GM06990 (cell line): Measurements from ENCODE around the gene ERN1.
A peak's percentile ranks its signal among the peaks of the same experiment; 100 is the strongest.
"Not testable (repeated sequence)": the region's sequence is repeated elsewhere in the genome, so short reads cannot be mapped to it uniquely, and the experiment has no call there.

Experiments used
- DNase-seq: peaks from one replicate; pipeline ENCODE4 v3.0.0-alpha.2; 2011; ENCODE audit not compliant: insufficient read length; ENCODE audit errors: extremely low read depth
- H3K27me3 ChIP-seq: replicated peaks from 2 replicates; pipeline ENCODE4 v1.6.0; 2011; ENCODE audit warnings: low read length; ENCODE audit not compliant: control insufficient read depth, insufficient read depth
- H3K36me3 ChIP-seq: 2 replicates; pipeline ENCODE4 v1.5.1; 2011; ENCODE audit warnings: low read length; ENCODE audit not compliant: control insufficient read depth, insufficient read depth
- H3K4me3 ChIP-seq: replicated peaks from 2 replicates; pipeline ENCODE4 v1.5.1; 2011; ENCODE audit warnings: low read depth, mild to moderate bottlenecking, control low read depth, low read length
- TF ChIP-seq, protein P1 (sequence below): IDR thresholded peaks from 2 replicates; pipeline ENCODE4 v1.5.1; 2011; ENCODE audit warnings: low read length, control low read depth, mild to moderate bottlenecking, inconsistent platforms; ENCODE audit not compliant: insufficient read depth, poor library complexity, severe bottlenecking

Gene ERN1

GRCh38 chr17:64126918-64127317, 3.0 kb downstream of the ERN1 start:
- no peaks in the 10 kb centered on the region for H3K27me3 ChIP-seq
- H3K36me3 ChIP-seq = no peaks in the 10 kb centered on the region
- no peak for DNase-seq
- no peak overlapping the region for H3K4me3 ChIP-seq
- TF ChIP-seq, protein P1, sequence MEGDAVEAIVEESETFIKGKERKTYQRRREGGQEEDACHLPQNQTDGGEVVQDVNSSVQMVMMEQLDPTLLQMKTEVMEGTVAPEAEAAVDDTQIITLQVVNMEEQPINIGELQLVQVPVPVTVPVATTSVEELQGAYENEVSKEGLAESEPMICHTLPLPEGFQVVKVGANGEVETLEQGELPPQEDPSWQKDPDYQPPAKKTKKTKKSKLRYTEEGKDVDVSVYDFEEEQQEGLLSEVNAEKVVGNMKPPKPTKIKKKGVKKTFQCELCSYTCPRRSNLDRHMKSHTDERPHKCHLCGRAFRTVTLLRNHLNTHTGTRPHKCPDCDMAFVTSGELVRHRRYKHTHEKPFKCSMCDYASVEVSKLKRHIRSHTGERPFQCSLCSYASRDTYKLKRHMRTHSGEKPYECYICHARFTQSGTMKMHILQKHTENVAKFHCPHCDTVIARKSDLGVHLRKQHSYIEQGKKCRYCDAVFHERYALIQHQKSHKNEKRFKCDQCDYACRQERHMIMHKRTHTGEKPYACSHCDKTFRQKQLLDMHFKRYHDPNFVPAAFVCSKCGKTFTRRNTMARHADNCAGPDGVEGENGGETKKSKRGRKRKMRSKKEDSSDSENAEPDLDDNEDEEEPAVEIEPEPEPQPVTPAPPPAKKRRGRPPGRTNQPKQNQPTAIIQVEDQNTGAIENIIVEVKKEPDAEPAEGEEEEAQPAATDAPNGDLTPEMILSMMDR = no peak

GRCh38 chr17:64125937-64126336, 4.0 kb downstream of the ERN1 start:
- Histone ChIP-seq H3K27me3 (no peaks in the 10 kb centered on the region), H3K36me3 (no peaks in the 10 kb centered on the region), H3K4me3 (no peak overlapping the region)
- TF ChIP-seq, protein P1 = no peak
- no peak for DNase-seq

GRCh38 chr17:64124609-64125008, 5.3 kb downstream of the ERN1 start:
- TF ChIP-seq, protein P1 = no peak
- Histone ChIP-seq H3K27me3 (no peaks in the 10 kb centered on the region), H3K4me3 (no peak overlapping the region), H3K36me3 (no peaks in the 10 kb centered on the region)
- no peak for DNase-seq

DNA sequence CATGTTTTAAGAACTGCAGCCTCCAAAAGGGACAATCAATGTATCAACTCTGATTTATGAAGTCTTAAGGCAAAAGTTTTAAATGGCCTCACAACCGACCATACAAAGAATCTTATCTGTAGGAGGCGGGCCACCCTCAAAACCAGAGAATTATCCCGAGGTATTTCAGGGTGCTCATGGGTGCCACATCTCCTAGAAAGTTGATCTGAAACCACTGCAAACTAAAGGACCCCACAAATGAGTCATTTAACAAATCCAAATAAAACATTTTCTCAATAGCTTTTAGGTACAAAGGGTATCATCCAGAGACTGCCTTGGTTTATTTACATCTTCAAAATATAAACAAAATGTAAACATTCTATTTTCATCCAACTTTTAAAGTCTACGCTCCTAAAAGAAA, 6.8 kb downstream of the ERN1 start:
- Histone ChIP-seq H3K36me3 (no peaks in the 10 kb centered on the region), H3K27me3 (no peaks in the 10 kb centered on the region), H3K4me3 (no peak overlapping the region)
- TF ChIP-seq, protein P1 = no peak
- no peak for DNase-seq

- H3K4me3 ChIP-seq = peak overlapping the region; percentile 55
- H3K27me3 ChIP-seq, H3K36me3 ChIP-seq: not testable (repeated sequence)
- TF ChIP-seq, protein P1 = peak; percentile 20
- DNase-seq = peak; percentile 62
Observed at GRCh38 chr17:64120972-64121786, 8.8 kb downstream of the ERN1 start.

DNA sequence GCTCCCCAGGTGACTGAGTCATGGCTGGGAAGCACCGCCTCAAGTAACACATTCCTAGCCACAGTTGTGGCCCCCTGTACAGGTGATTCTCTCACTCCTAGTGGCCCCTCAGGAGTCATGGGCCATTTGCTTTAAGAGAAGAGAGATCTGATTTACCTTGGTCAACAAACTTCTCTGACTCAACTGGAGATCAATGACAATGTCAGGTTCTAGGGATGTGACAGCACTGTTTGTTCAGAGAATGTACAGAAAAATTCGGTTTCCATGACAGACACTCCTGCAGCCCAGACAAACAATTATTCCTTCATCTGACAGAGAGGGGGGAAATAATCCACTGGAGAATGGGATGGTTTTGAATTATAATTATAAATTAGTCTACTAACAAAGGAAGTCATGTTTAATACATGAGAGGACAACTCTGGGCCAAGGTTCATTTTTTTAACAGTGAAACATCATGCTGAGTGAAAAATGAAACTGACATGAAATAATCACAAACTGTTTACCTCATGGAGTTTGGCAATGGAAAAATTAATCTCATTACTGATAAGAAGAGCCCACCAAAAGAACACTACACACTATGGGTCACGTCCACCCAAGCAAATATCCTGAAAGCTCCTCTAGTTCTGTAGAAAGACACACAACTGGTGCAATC, 9.7 kb downstream of the ERN1 start:
- DNase-seq = no peak
- TF ChIP-seq, protein P1 = no peak
- Histone ChIP-seq H3K4me3 (peak overlapping the region; percentile 55), H3K36me3 (no peaks in the 10 kb centered on the region), H3K27me3 (no peaks in the 10 kb centered on the region)
